ENCODE results near the gene DOCK7. TPM values are rescaled to one million over a fixed set of nuclear protein-coding genes. Genes with fewer than 3 reads are reported as not detected.

Gene DOCK7
- total and polyA plus RNA-seq, 4 donors: 5.6 to 35.1 (median 21.7) TPM

- H3K4me3 ChIP-seq (ENCODE audit: low read depth in 1 of 3, low read length in 3 of 3): no peak overlapping the region
- no peaks in the 10 kb centered on the region for H3K27me3 ChIP-seq (ENCODE audit: control insufficient read depth in 4 of 4, insufficient read depth in 4 of 4, low read length in 3 of 4)
- DNase-seq (ENCODE audit: low spot score): no peak
- no peaks in the 10 kb centered on the region for H3K9me3 ChIP-seq (ENCODE audit: control insufficient read depth in 4 of 4, low read length in 3 of 4)
- 81% methylated on average over 3 of the region's 3 CpGs for WGBS
- H3K27ac ChIP-seq (ENCODE audit: low read depth in 1 of 2, low read length in 2 of 2): no peak overlapping the region
- H3K9ac ChIP-seq (ENCODE audit: low read depth in 1 of 2, low read length in 2 of 2): no peak overlapping the region
- no peaks in the 10 kb centered on the region for H3K36me3 ChIP-seq (ENCODE audit: control insufficient read depth in 4 of 4, insufficient read depth in 3 of 4, low read depth in 1 of 4, low read length in 3 of 4)
- TF ChIP-seq MAX (IDR thresholded peaks at IDR 0.05): no peak
- no peak for TF ChIP-seq REST (IDR thresholded peaks at IDR 0.05)
- no peak for TF ChIP-seq GABPA (IDR thresholded peaks at IDR 0.05 in 1 of 2, conservative IDR thresholded peaks at IDR 0.05 in 1 of 2)
- TF ChIP-seq RAD21 (IDR thresholded peaks at IDR 0.05): no peak
- no peak for TF ChIP-seq HNF4G (IDR thresholded peaks at IDR 0.05)
- TF ChIP-seq YY1 (IDR thresholded peaks at IDR 0.05): no peak
- TF ChIP-seq ATF3 (IDR thresholded peaks at IDR 0.05): no peak
- no peak for TF ChIP-seq TAF1 (conservative IDR thresholded peaks at IDR 0.05)
- no peak for TF ChIP-seq HNF4A (conservative IDR thresholded peaks at IDR 0.05)
- TF ChIP-seq CTCF (IDR thresholded peaks at IDR 0.05; ENCODE audit: low read depth, low read length, missing input control): no peak
- no peak for TF ChIP-seq RXRA (IDR thresholded peaks at IDR 0.05)
- no peak for TF ChIP-seq JUND (IDR thresholded peaks at IDR 0.05)
- no peak for TF ChIP-seq EGR1 (IDR thresholded peaks at IDR 0.05; ENCODE audit: low read depth in 2 of 2)
- TF ChIP-seq FOXA2 (IDR thresholded peaks at IDR 0.05): no peak
- no peak for TF ChIP-seq FOXA1 (IDR thresholded peaks at IDR 0.05)
- no peak for TF ChIP-seq ZBTB33 (IDR thresholded peaks at IDR 0.05)
- TF ChIP-seq SP1 (IDR thresholded peaks at IDR 0.05): no peak
- TF ChIP-seq NR2F2 (IDR thresholded peaks at IDR 0.05): no peak
- H3K4me1 ChIP-seq (ENCODE audit: control insufficient read depth in 4 of 4, insufficient read depth in 4 of 4, low read length in 3 of 4): peaks cover 5 to 33% (median 17%) of the 10 kb centered on the region in 4 donors
Observed at GRCh38 chr1:62685431-62685859, 2.7 kb downstream of the DOCK7 start.

Data from liver (tissue), 9 donors.